BLaER1 (cell line): ENCODE results near the gene NT5C3B.

Experiments
- H3K27ac ChIP-seq: shearing (Covaris generic); formaldehyde crosslinking; 2 replicates; pipeline ENCODE4 v1.8.1; 2022
- H3K27me3 ChIP-seq: shearing (Covaris generic); formaldehyde crosslinking; 2 replicates; pipeline ENCODE4 v1.8.1; 2022
- H3K36me3 ChIP-seq: shearing (Covaris generic); formaldehyde crosslinking; 2 replicates; pipeline ENCODE4 v1.8.1; 2022
- H3K4me1 ChIP-seq: shearing (Covaris generic); formaldehyde crosslinking; 2 replicates; pipeline ENCODE4 v1.8.1; 2022
- H3K4me2 ChIP-seq: shearing (Covaris generic); formaldehyde crosslinking; 2 replicates; pipeline ENCODE4 v1.8.1; 2022
- H3K4me3 ChIP-seq: shearing (Covaris generic); formaldehyde crosslinking; 2 replicates; pipeline ENCODE4 v1.8.1; 2022
- H3K9ac ChIP-seq: shearing (Covaris generic); formaldehyde crosslinking; 2 replicates; pipeline ENCODE4 v1.8.1; 2022
- H3K9me3 ChIP-seq: shearing (Covaris generic); formaldehyde crosslinking; 2 replicates; pipeline ENCODE4 v1.8.1; 2022
- H4K20me1 ChIP-seq: shearing (Covaris generic); formaldehyde crosslinking; 2 replicates; pipeline ENCODE4 v1.8.1; 2022
- Cebpa-rat ChIP-seq: shearing (Covaris generic); IDR thresholded peaks from 2 replicates; pipeline ENCODE4 v1.8.1; 2022

NT5C3B gene

GRCh38 chr17:41812381-41813151 is 23.5 kb downstream of the NT5C3B start, which contains the start of gene FKBP10:
FKBP10 (plus strand) TSS chr17:41813004; CDS start chr17:41813035, 31 bp downstream.
- Histone ChIP-seq H4K20me1 (no peaks in the 10 kb centered on the region), H3K9ac (peak within 1 kb of the TSS; percentile 81), H3K4me1 (peaks cover 48% of the 10 kb centered on the region), H3K27ac (peak within 1 kb of the TSS; percentile 84), H3K36me3 (peaks cover 17% of the 10 kb centered on the region; the same call in 1 of the 2 replicates), H3K27me3 (no peaks in the 10 kb centered on the region), H3K9me3 (no peaks in the 10 kb centered on the region), H3K4me3 (peak within 1 kb of the TSS; percentile 82), H3K4me2 (peak within 1 kb of the TSS; percentile 98)
- no peak for TF ChIP-seq Cebpa-rat

- H3K9me3 ChIP-seq = no peaks in the 10 kb centered on the region
- H3K27ac ChIP-seq = peak within 1 kb of the TSS; percentile 84
- peak within 1 kb of the TSS; percentile 81 for H3K9ac ChIP-seq
- H3K36me3 ChIP-seq = peaks cover 20% of the 10 kb centered on the region; the same call in 1 of the 2 replicates
- no peaks in the 10 kb centered on the region for H3K27me3 ChIP-seq
- peaks cover 48% of the 10 kb centered on the region for H3K4me1 ChIP-seq
- H3K4me2 ChIP-seq = peak within 1 kb of the TSS; percentile 98
- peak within 1 kb of the TSS; percentile 82 for H3K4me3 ChIP-seq
- TF ChIP-seq Cebpa-rat = no peak
- H4K20me1 ChIP-seq = no peaks in the 10 kb centered on the region
These were observed 24.3 kb downstream of the NT5C3B start, which contains the start of gene P3H4 for GRCh38 chr17:41811549-41812380. P3H4 (minus strand) TSS chr17:41811949; CDS start chr17:41811915, 34 bp downstream.

GRCh38 chr17:41810659-41811548 is 25.1 kb downstream of the NT5C3B start:
- Histone ChIP-seq H3K4me3 (peak overlapping the region; percentile 82), H3K9ac (peak overlapping the region; percentile 81), H3K4me1 (peaks cover 48% of the 10 kb centered on the region), H3K27me3 (no peaks in the 10 kb centered on the region), H3K27ac (peak overlapping the region; percentile 84), H3K36me3 (peaks cover 28% of the 10 kb centered on the region; the same call in 1 of the 2 replicates), H4K20me1 (no peaks in the 10 kb centered on the region), H3K9me3 (no peaks in the 10 kb centered on the region), H3K4me2 (peak overlapping the region; percentile 98)
- TF ChIP-seq Cebpa-rat = no peak

GRCh38 chr17:41806685-41807445 is 29.2 kb downstream of the NT5C3B start:
- Histone ChIP-seq H4K20me1 (no peaks in the 10 kb centered on the region), H3K4me1 (peaks cover 37% of the 10 kb centered on the region), H3K27me3 (no peaks in the 10 kb centered on the region), H3K27ac (no peak overlapping the region), H3K4me2 (no peak overlapping the region), H3K9ac (no peak overlapping the region), H3K4me3 (no peak overlapping the region), H3K36me3 (peaks cover 45% of the 10 kb centered on the region; the same call in 1 of the 2 replicates), H3K9me3 (no peaks in the 10 kb centered on the region)
- no peak for TF ChIP-seq Cebpa-rat

GRCh38 chr17:41803049-41804020 is 32.7 kb downstream of the NT5C3B start:
- TF ChIP-seq Cebpa-rat = no peak

GRCh38 chr17:41801374-41802271 is 34.4 kb downstream of the NT5C3B start:
- H3K4me1 ChIP-seq = peaks cover 35% of the 10 kb centered on the region
- TF ChIP-seq Cebpa-rat = no peak
- no peaks in the 10 kb centered on the region for H4K20me1 ChIP-seq
- no peaks in the 10 kb centered on the region for H3K27me3 ChIP-seq
- peak overlapping the region; percentile 66 for H3K4me2 ChIP-seq
- no peaks in the 10 kb centered on the region for H3K9me3 ChIP-seq
- H3K27ac ChIP-seq = peak overlapping the region; percentile 18; the same call in 1 of the 2 replicates
- H3K9ac ChIP-seq = no peak overlapping the region
- no peak overlapping the region for H3K4me3 ChIP-seq
- peaks cover 24% of the 10 kb centered on the region; the same call in 1 of the 2 replicates for H3K36me3 ChIP-seq

More at GRCh38 chr17:41803049-41804020, 32.7 kb downstream of the NT5C3B start:
- Histone ChIP-seq H3K36me3 (peaks cover 35% of the 10 kb centered on the region; the same call in 1 of the 2 replicates), H3K4me2 (peak overlapping the region; percentile 71), H3K9ac (no peak overlapping the region), H4K20me1 (no peaks in the 10 kb centered on the region), H3K9me3 (no peaks in the 10 kb centered on the region), H3K27me3 (no peaks in the 10 kb centered on the region), H3K4me1 (peaks cover 35% of the 10 kb centered on the region), H3K27ac (peak overlapping the region; percentile 44), H3K4me3 (no peak overlapping the region)
